ENCODE data around the gene HNRNPCL1. TPM values are rescaled to one million over a fixed set of nuclear protein-coding genes. Genes with fewer than 3 reads are reported as not detected.

Gene HNRNPCL1
- total and polyA plus RNA-seq, 4 donors, result not detected

DNA sequence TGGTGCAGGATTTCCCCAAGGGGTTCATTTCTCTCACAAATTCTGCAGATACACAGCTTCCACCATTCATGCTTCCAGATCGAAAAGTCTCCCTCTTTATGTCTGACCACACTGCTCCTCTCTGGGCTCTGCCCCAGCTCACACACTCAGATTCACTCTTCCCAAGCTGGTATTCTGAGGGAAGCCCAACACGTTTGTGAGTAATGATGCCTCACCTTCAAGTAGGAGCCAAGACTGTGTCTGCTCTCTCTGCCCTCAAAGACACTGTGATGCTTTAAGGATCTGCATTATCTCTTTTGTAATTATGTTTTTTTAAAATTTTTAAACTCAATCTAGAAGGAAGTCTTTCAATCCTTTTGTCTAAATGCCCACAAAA is 37.1 kb downstream of the HNRNPCL1 start:
- H3K27ac ChIP-seq (ENCODE audit: low read depth, low read length), result no peak overlapping the region
- H3K36me3 ChIP-seq (ENCODE audit: control insufficient read depth, insufficient read depth, low read length), result no peaks in the 10 kb centered on the region
- no peaks in the 10 kb centered on the region for H3K27me3 ChIP-seq (ENCODE audit: control insufficient read depth, insufficient read depth, low read length)
- H3K4me1 ChIP-seq (ENCODE audit: control insufficient read depth, insufficient read depth, low read length), result no peaks in the 10 kb centered on the region
- H3K9me3 ChIP-seq (ENCODE audit: control insufficient read depth, insufficient read depth, low read length), result no peaks in the 10 kb centered on the region
- no peak overlapping the region for H3K4me3 ChIP-seq (ENCODE audit: low read depth, low read length)
- WGBS (ENCODE audit: insufficient coverage), result 100% methylated on average over 1 of the region's 2 CpGs
- no peak for DNase-seq (ENCODE audit: low read depth in 4 of 6, low spot score in 6 of 6)

DNA sequence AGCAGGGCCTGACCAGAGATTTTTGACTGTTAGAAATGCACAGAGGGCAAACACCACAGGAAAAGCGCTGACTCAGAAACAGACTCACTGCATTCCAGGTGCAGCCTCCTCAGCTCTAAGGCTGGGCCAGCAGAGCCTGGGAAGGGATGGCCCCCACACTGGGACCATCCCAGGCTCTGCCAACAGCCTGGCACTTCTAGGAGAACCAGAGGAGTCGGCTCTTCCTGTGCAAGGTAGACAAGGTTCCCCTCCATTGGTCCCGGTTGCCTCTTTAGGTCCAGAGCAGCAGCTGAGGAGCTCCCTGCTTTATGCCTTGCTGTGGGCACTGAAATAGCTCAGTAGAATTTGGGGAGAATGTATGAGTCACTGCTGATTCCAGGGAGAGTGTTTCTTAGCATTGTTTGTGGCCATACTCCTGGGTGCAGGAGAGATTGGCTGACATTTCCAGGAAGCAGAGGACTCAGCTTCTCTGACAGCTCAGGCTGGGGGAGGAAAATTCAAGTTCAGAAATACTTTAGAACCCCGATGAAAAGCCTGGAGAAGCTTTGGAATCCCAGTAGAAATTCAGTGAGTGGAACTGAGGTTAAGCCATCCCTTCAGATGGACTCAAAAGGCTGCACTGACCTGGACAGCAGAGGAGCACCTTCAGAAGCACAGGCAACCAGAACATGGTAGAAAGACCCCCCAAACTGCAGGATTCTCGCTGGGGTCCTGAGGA is 37.7 kb downstream of the HNRNPCL1 start:
- no peaks in the 10 kb centered on the region for H3K36me3 ChIP-seq (ENCODE audit: control insufficient read depth, insufficient read depth, low read length)
- no peaks in the 10 kb centered on the region for H3K27me3 ChIP-seq (ENCODE audit: control insufficient read depth, insufficient read depth, low read length)
- H3K4me1 ChIP-seq (ENCODE audit: control insufficient read depth, insufficient read depth, low read length), result no peaks in the 10 kb centered on the region
- no peak overlapping the region for H3K27ac ChIP-seq (ENCODE audit: low read depth, low read length)
- H3K4me3 ChIP-seq (ENCODE audit: low read depth, low read length), result no peak overlapping the region
- DNase-seq (ENCODE audit: low read depth in 4 of 6, low spot score in 6 of 6), result no peak
- 76% methylated on average over 5 of the region's 5 CpGs for WGBS (ENCODE audit: insufficient coverage)
- no peaks in the 10 kb centered on the region for H3K9me3 ChIP-seq (ENCODE audit: control insufficient read depth, insufficient read depth, low read length)

DNA sequence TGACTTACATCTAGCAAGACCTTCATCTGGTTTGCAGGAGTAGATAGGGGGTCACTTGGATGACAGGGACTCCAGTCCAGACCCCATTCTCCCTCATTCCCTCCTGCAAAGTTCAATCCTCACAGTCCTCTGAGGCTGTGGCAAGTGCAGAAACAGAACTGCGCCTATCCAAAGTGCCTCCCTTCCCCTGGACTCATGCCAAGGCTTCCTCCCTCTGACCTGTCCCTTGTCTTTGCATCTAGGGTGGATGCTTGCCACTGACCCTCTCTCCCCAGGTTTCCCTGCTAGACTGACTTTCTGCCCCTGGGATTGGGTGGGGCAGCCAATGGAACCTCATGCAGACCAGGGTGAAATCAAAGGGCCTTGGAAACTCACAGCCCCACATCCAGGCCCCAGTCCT is 38.6 kb downstream of the HNRNPCL1 start:
- Histone ChIP-seq H3K4me3 (ENCODE audit: low read depth, low read length) (no peak overlapping the region), H3K27ac (ENCODE audit: low read depth, low read length) (no peak overlapping the region), H3K27me3 (ENCODE audit: control insufficient read depth, insufficient read depth, low read length) (no peaks in the 10 kb centered on the region), H3K4me1 (ENCODE audit: control insufficient read depth, insufficient read depth, low read length) (no peaks in the 10 kb centered on the region), H3K9me3 (ENCODE audit: control insufficient read depth, insufficient read depth, low read length) (no peaks in the 10 kb centered on the region), H3K36me3 (ENCODE audit: control insufficient read depth, insufficient read depth, low read length) (no peaks in the 10 kb centered on the region)
- WGBS (ENCODE audit: insufficient coverage), result 100% methylated on average over 1 of the region's 1 CpG
- DNase-seq (ENCODE audit: low read depth in 4 of 6, low spot score in 6 of 6), result no peak

- DNase-seq (ENCODE audit: low read depth in 4 of 6, low spot score in 6 of 6), result no peak
- Histone ChIP-seq H3K9me3 (ENCODE audit: control insufficient read depth, insufficient read depth, low read length) (no peaks in the 10 kb centered on the region), H3K27me3 (ENCODE audit: control insufficient read depth, insufficient read depth, low read length) (no peaks in the 10 kb centered on the region), H3K36me3 (ENCODE audit: control insufficient read depth, insufficient read depth, low read length) (no peaks in the 10 kb centered on the region), H3K4me3 (ENCODE audit: low read depth, low read length) (no peak overlapping the region), H3K4me1 (ENCODE audit: control insufficient read depth, insufficient read depth, low read length) (no peaks in the 10 kb centered on the region), H3K27ac (ENCODE audit: low read depth, low read length) (no peak overlapping the region)
- WGBS (ENCODE audit: insufficient coverage), result no CpG with 5 or more reads among the region's 2 CpGs
These were observed 48.8 kb downstream of the HNRNPCL1 start for GRCh38 chr1:12799730-12800129.

GRCh38 chr1:12798911-12799310 is 49.6 kb downstream of the HNRNPCL1 start:
- H3K27me3 ChIP-seq (ENCODE audit: control insufficient read depth, insufficient read depth, low read length), result no peaks in the 10 kb centered on the region
- H3K4me3 ChIP-seq (ENCODE audit: low read depth, low read length), result no peak overlapping the region
- DNase-seq (ENCODE audit: low read depth in 4 of 6, low spot score in 6 of 6), result no peak
- 64% methylated on average over 4 of the region's 4 CpGs for WGBS (ENCODE audit: insufficient coverage)
- H3K9me3 ChIP-seq (ENCODE audit: control insufficient read depth, insufficient read depth, low read length), result no peaks in the 10 kb centered on the region
- no peaks in the 10 kb centered on the region for H3K4me1 ChIP-seq (ENCODE audit: control insufficient read depth, insufficient read depth, low read length)
- H3K27ac ChIP-seq (ENCODE audit: low read depth, low read length), result no peak overlapping the region
- no peaks in the 10 kb centered on the region for H3K36me3 ChIP-seq (ENCODE audit: control insufficient read depth, insufficient read depth, low read length)

Other genes with a start within 250 kb of the HNRNPCL1 start
- 100 to 1,000 TPM in 1 of 2 donors, 10 to 100 TPM in 1; 79.5 to 160 TPM for gene DHRS3, start 230.5 kb downstream of the HNRNPCL1 start, total RNA-seq
- gene DHRS3, start 230.5 kb downstream of the HNRNPCL1 start, polyA plus RNA-seq (ENCODE audit: insufficient read length in 2 of 2), result 10 to 100 TPM; 22.1 to 67.2 TPM
- under 1 TPM in 1 of 2 donors, not detected in 1; 0.11 TPM for gene AADACL4, start 204.6 kb downstream of the HNRNPCL1 start, total RNA-seq
- gene AADACL4, start 204.6 kb downstream of the HNRNPCL1 start, polyA plus RNA-seq (ENCODE audit: insufficient read length in 2 of 2), result not detected
- gene AADACL3, start 132.6 kb downstream of the HNRNPCL1 start, total RNA-seq, result not detected
- not detected for gene AADACL3, start 132.6 kb downstream of the HNRNPCL1 start, polyA plus RNA-seq (ENCODE audit: insufficient read length in 2 of 2)
- 1 to 10 TPM in 1 of 2 donors, under 1 TPM in 1; 0.69 to 2.3 TPM for gene CFAP107, start 102.5 kb downstream of the HNRNPCL1 start, total RNA-seq
- gene CFAP107, start 102.5 kb downstream of the HNRNPCL1 start, polyA plus RNA-seq (ENCODE audit: insufficient read length in 2 of 2), result 1 to 10 TPM; 7.0 to 7.5 TPM
- gene PRAMEF12, start 75.0 kb downstream of the HNRNPCL1 start, total RNA-seq, result not detected
- gene PRAMEF12, start 75.0 kb downstream of the HNRNPCL1 start, polyA plus RNA-seq (ENCODE audit: insufficient read length in 2 of 2), result under 1 TPM; 0.14 to 0.15 TPM
- not detected for gene PRAMEF1, start 57.3 kb downstream of the HNRNPCL1 start, total RNA-seq
- gene PRAMEF1, start 57.3 kb downstream of the HNRNPCL1 start, polyA plus RNA-seq (ENCODE audit: insufficient read length in 2 of 2), result not detected
- not detected for gene PRAMEF11, start 17.3 kb downstream of the HNRNPCL1 start, total RNA-seq
- gene PRAMEF11, start 17.3 kb downstream of the HNRNPCL1 start, polyA plus RNA-seq (ENCODE audit: insufficient read length in 2 of 2), result not detected
- not detected for gene PRAMEF2, start 8.4 kb upstream of the HNRNPCL1 start, total RNA-seq
- not detected for gene PRAMEF2, start 8.4 kb upstream of the HNRNPCL1 start, polyA plus RNA-seq (ENCODE audit: insufficient read length in 2 of 2)
- gene PRAMEF4, start 37.5 kb upstream of the HNRNPCL1 start, total RNA-seq, result not detected
- gene PRAMEF4, start 37.5 kb upstream of the HNRNPCL1 start, polyA plus RNA-seq (ENCODE audit: insufficient read length in 2 of 2), result not detected
- gene PRAMEF10, start 49.5 kb upstream of the HNRNPCL1 start, total RNA-seq, result not detected
- gene PRAMEF10, start 49.5 kb upstream of the HNRNPCL1 start, polyA plus RNA-seq (ENCODE audit: insufficient read length in 2 of 2), result not detected
- not detected for gene PRAMEF7, start 67.9 kb upstream of the HNRNPCL1 start, total RNA-seq
- gene PRAMEF7, start 67.9 kb upstream of the HNRNPCL1 start, polyA plus RNA-seq (ENCODE audit: insufficient read length in 2 of 2), result not detected
- not detected for gene PRAMEF6, start 98.9 kb upstream of the HNRNPCL1 start, total RNA-seq
- gene PRAMEF6, start 98.9 kb upstream of the HNRNPCL1 start, polyA plus RNA-seq (ENCODE audit: insufficient read length in 2 of 2), result not detected
- gene PRAMEF27, start 207.9 kb upstream of the HNRNPCL1 start, total RNA-seq, result not detected
- gene PRAMEF27, start 207.9 kb upstream of the HNRNPCL1 start, polyA plus RNA-seq (ENCODE audit: insufficient read length in 2 of 2), result not detected
- gene HNRNPCL3, start 212.0 kb upstream of the HNRNPCL1 start, total RNA-seq, result not detected
- gene HNRNPCL3, start 212.0 kb upstream of the HNRNPCL1 start, polyA plus RNA-seq (ENCODE audit: insufficient read length in 2 of 2), result not detected
- not detected for gene PRAMEF25, start 222.1 kb upstream of the HNRNPCL1 start, total RNA-seq
- gene PRAMEF25, start 222.1 kb upstream of the HNRNPCL1 start, polyA plus RNA-seq (ENCODE audit: insufficient read length in 2 of 2), result not detected

All from spinal cord (tissue), 10 donors.